ENCODE measurements around the gene HHIPL1.

The HHIPL1 gene

DNA sequence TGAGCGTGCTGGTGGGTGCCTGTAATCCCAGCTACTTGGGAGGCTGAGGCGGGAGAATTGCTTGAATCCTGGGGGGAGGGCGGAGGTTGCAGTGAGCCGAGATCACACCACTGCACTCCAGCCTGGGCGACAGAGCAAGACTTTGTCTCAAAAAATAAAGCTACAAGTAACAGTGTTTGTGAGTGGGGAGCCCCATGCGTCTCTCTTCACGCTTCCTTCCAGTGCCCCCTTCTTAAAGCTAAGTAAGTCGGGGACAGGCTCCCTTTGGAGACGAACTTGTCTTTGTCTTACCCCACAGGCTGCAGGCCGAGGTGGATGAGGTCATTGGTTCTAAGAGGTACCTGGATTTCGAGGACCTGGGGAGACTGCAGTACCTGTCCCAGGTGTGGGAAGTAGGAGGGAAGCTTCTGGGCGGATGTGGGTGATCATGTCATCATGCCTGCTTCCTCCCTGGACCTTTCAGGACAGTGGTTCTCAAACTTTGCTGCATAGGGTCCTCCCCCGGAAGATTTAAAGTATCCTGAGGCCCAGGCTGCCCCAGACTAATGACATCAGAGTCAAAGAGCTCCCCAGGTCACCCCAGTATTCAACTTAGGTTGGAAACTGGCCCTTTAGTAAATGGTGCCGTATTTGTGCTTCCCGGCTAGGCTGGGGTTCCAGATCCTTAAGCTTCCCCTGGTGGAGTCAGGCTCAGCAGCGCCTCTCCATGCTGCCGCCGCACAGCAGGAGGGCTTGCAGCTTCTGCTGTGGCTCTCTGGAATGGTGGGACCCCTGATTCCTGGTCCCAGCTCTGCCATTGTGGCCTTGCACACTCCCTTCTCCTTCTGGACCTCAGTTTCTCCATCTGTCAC is 76.2 kb downstream of the HHIPL1 start:
- DNase-seq: peak; percentile 22

DNA sequence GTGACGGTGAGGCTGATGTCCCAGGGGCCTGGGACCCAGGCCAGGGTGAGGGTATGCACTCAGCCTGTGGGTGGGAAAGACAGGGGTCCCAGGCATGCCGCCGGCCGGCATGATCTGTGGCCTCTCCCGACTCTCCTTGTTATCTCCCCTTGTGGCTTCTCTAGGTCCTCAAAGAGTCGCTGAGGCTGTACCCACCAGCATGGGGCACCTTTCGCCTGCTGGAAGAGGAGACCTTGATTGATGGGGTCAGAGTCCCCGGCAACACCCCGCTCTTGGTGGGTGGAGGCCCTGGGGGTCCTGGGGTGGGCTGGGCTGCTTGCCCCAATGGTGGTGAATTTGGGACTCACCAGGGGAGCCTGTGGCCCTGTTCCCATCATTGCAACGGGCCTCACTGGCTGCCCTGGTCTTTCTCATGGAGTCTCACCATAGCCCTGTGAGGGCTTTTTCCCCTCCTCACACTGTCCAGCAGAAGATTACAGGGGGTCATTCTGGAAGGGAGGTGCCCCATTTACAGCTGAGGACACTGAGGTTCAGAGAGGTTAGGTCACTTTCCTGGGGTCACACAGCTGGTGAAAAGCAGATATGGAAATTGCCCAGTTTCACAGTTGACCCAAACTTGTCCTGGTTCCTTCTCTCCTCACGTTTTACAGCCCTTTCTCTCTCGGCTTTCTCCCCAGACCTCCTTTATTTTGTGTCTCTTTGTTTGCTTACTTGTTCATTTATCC is 77.0 kb downstream of the HHIPL1 start:
- peak; percentile 27 for DNase-seq

GRCh38 chr14:99722741-99723140 is 77.8 kb downstream of the HHIPL1 start:
- peak; percentile 16 for DNase-seq

GRCh38 chr14:99724196-99724891 is 79.4 kb downstream of the HHIPL1 start:
- peak; percentile 24 for DNase-seq

DNA sequence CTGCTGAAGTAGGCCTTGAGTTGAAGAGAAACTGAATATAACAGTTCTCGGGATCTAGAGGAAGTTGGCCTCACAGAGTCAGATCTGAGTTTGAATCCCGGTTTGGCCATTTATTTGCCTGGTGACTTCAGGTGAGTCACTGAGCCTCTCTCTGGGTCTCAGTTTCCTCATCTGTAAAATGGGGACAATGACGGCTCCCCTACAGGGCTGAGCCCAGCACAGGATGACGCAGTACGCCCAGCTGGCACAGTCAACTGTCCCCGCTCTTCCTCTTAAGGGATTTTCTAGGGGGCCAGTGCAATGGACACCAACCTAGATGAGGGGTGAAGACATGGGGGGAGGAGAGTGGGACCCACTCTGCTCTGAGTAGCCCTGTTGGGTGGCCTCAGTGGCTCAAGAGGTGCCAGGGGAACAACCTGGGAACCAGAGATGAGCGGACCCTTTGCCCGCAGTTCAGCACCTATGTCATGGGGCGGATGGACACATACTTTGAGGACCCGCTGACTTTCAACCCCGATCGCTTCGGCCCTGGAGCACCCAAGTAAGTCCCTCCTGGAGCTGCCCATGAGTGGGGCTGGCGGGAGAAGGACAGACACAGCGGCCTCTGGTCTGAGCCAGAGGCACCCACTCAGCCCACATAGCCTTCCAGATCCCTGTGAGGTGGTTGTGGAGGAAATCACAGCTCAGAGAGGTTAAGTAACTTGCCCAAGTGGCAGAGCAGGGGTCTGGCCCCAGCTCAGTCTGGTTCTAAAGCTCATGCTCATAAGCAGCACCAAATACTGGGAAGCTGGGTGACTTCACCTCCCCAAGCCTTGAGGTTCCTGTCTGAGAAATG is 80.2 kb downstream of the HHIPL1 start:
- DNase-seq: peak; percentile 50

DNA sequence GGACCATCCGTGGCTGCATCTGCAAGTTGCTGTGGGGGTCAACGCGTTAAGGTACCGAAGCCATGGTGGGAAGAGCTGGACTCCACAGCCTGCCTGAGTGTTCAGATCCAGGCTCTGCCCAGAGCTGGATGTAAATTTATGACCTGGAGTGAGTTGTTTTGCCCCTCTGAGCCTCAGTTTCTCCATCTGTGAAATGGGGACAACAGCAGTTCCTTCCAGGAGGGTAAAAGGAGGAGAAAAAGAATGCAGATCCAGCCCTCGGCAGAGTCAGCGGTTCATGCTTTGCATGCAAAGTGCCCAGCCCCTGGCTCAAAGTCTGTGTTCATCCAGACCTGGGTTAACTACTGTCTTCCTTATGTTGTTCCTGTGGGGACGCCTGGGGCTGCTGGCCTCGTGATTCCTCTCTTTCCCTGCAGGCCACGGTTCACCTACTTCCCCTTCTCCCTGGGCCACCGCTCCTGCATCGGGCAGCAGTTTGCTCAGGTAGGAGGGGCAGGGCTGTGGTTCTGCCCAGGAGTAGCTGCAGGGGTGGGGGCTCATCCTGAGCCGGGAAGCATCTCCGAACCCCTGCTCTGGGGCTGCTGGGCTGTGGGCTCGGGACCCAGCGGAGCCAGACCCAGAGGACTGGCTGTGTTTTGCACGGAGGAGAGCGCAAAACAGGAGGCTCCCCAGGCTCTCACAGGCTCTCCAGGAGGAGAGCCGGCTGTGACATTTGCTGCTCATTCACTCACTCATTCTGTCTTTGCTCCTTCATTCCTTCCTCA is 81.0 kb downstream of the HHIPL1 start:
- DNase-seq: no peak

DNA sequence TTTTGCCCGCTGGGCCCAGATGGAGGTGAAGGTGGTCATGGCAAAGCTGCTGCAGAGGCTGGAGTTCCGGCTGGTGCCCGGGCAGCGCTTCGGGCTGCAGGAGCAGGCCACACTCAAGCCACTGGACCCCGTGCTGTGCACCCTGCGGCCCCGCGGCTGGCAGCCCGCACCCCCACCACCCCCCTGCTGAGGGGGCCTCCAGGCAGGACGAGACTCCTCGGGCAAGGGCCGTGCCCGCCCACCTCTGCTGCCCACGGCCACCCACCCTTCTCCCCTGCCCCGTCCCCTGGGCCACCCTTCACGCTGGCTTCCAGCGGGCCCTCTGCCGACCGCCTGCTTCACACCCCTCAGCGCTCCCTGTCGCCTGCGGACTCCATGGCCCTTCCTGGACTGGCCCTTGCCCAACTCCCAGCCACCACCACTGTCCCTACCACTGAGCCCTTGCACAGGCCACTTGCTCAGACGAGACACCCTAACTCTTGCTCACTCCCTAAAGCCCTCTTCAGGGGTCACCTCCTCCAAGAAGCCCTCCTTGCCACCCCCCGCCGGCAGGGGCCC is 81.7 kb downstream of the HHIPL1 start:
- DNase-seq: peak; percentile 57

- DNase-seq: peak; percentile 46
Measured at GRCh38 chr14:99727096-99727870, 82.4 kb downstream of the HHIPL1 start.

GRCh38 chr14:99728231-99728920 is 83.4 kb downstream of the HHIPL1 start:
- peak; percentile 57 for DNase-seq

GRCh38 chr14:99728981-99729451 is 84.1 kb downstream of the HHIPL1 start:
- peak; percentile 22 for DNase-seq
